Measurements from ENCODE around the gene SLC9A5. TPM values are rescaled to one million over a fixed set of nuclear protein-coding genes. Genes with fewer than 3 reads are reported as not detected.

SLC9A5 gene
- total RNA-seq, 1 donor from 2014 or later: 1.4 TPM

- Mint-ChIP-seq H3K9me3 (ENCODE audit: unreplicated experiment) (peaks cover 2% of the 10 kb centered on the region), H3K27me3 (ENCODE audit: unreplicated experiment) (peaks cover 6% of the 10 kb centered on the region), H3K4me1 (ENCODE audit: low read depth, unreplicated experiment) (no peaks in the 10 kb centered on the region), H3K36me3 (ENCODE audit: unreplicated experiment) (no peaks in the 10 kb centered on the region), H3K4me3 (ENCODE audit: unreplicated experiment) (no peak overlapping the region), H3K27ac (ENCODE audit: unreplicated experiment) (no peak overlapping the region)
- TF ChIP-seq CTCF (IDR thresholded peaks at IDR 0.05; ENCODE audit: partially characterized antibody, unreplicated experiment): no peak
- no peak for DNase-seq
Measured at GRCh38 chr16:67206129-67206837, 42.5 kb upstream of the SLC9A5 start.

GRCh38 chr16:67206838-67207248, 41.9 kb upstream of the SLC9A5 start:
- Mint-ChIP-seq H3K4me3 (ENCODE audit: unreplicated experiment) (no peak overlapping the region), H3K9me3 (ENCODE audit: unreplicated experiment) (peaks cover 2% of the 10 kb centered on the region), H3K27ac (ENCODE audit: unreplicated experiment) (no peak overlapping the region), H3K4me1 (ENCODE audit: low read depth, unreplicated experiment) (no peaks in the 10 kb centered on the region), H3K36me3 (ENCODE audit: unreplicated experiment) (no peaks in the 10 kb centered on the region), H3K27me3 (ENCODE audit: unreplicated experiment) (peaks cover 6% of the 10 kb centered on the region)
- DNase-seq: no peak
- no peak for TF ChIP-seq CTCF (IDR thresholded peaks at IDR 0.05; ENCODE audit: partially characterized antibody, unreplicated experiment)

- Mint-ChIP-seq H3K4me3 (ENCODE audit: unreplicated experiment) (no peak overlapping the region), H3K27me3 (ENCODE audit: unreplicated experiment) (peaks cover 6% of the 10 kb centered on the region), H3K9me3 (ENCODE audit: unreplicated experiment) (peaks cover 2% of the 10 kb centered on the region), H3K4me1 (ENCODE audit: low read depth, unreplicated experiment) (no peaks in the 10 kb centered on the region), H3K27ac (ENCODE audit: unreplicated experiment) (no peak overlapping the region), H3K36me3 (ENCODE audit: unreplicated experiment) (no peaks in the 10 kb centered on the region)
- no peak for DNase-seq
- TF ChIP-seq CTCF (IDR thresholded peaks at IDR 0.05; ENCODE audit: partially characterized antibody, unreplicated experiment): no peak
Measured at GRCh38 chr16:67207249-67208091, 41.3 kb upstream of the SLC9A5 start.

- no peak overlapping the region for H3K27ac Mint-ChIP-seq (ENCODE audit: unreplicated experiment)
- TF ChIP-seq CTCF (IDR thresholded peaks at IDR 0.05; ENCODE audit: partially characterized antibody, unreplicated experiment): no peak
- no peaks in the 10 kb centered on the region for H3K36me3 Mint-ChIP-seq (ENCODE audit: unreplicated experiment)
Measured at GRCh38 chr16:67208154-67208896, 40.5 kb upstream of the SLC9A5 start.

More at GRCh38 chr16:67208154-67208896, 40.5 kb upstream of the SLC9A5 start:
- Mint-ChIP-seq H3K4me1 (ENCODE audit: low read depth, unreplicated experiment) (no peaks in the 10 kb centered on the region), H3K27me3 (ENCODE audit: unreplicated experiment) (peaks cover 6% of the 10 kb centered on the region), H3K9me3 (ENCODE audit: unreplicated experiment) (peaks cover 2% of the 10 kb centered on the region), H3K4me3 (ENCODE audit: unreplicated experiment) (no peak overlapping the region)
- no peak for DNase-seq
